ENCODE results near the gene MICAL2.

DNA sequence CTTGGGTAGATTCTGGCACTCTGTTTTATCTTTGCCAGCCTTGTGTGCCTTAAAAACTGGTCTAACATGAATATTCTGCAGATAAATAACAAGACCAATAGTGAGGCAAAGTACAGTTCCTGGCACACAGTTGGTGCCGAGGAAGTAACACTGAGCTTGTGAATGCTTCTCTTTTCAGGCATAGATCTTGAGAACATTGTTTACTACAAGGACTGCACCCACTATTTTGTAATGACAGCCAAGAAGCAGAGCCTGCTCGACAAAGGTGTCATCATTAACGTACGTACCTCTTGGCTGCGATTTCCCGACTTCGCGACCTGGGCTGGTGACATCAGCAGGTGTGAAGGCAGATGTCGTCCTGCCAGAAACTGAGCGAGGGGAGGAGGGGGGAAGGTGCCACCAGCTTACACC, 105.7 kb downstream of the MICAL2 start:
- TF ChIP-seq POLR2AphosphoS5 (IDR thresholded peaks at IDR 0.05; ENCODE audit: low read depth, low read length) (no peak), SIN3A (IDR thresholded peaks at IDR 0.05; ENCODE audit: borderline replicate concordance, insufficient read depth, low read length) (no peak), TAF1 (IDR thresholded peaks at IDR 0.05; ENCODE audit: borderline replicate concordance, insufficient read depth, low read length) (no peak), FOXP2 (optimal IDR thresholded peaks at IDR 0.05; ENCODE audit: borderline replicate concordance, extremely low read depth, extremely low read length, insufficient read depth) (no peak)
- TF ChIP-seq, protein P1, sequence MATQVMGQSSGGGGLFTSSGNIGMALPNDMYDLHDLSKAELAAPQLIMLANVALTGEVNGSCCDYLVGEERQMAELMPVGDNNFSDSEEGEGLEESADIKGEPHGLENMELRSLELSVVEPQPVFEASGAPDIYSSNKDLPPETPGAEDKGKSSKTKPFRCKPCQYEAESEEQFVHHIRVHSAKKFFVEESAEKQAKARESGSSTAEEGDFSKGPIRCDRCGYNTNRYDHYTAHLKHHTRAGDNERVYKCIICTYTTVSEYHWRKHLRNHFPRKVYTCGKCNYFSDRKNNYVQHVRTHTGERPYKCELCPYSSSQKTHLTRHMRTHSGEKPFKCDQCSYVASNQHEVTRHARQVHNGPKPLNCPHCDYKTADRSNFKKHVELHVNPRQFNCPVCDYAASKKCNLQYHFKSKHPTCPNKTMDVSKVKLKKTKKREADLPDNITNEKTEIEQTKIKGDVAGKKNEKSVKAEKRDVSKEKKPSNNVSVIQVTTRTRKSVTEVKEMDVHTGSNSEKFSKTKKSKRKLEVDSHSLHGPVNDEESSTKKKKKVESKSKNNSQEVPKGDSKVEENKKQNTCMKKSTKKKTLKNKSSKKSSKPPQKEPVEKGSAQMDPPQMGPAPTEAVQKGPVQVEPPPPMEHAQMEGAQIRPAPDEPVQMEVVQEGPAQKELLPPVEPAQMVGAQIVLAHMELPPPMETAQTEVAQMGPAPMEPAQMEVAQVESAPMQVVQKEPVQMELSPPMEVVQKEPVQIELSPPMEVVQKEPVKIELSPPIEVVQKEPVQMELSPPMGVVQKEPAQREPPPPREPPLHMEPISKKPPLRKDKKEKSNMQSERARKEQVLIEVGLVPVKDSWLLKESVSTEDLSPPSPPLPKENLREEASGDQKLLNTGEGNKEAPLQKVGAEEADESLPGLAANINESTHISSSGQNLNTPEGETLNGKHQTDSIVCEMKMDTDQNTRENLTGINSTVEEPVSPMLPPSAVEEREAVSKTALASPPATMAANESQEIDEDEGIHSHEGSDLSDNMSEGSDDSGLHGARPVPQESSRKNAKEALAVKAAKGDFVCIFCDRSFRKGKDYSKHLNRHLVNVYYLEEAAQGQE (IDR thresholded peaks at IDR 0.05; ENCODE audit: insufficient read depth in 1 of 2, low read depth in 2 of 2, low read length in 2 of 2) = no peak

Measured in PFSK-1 (cell line).